Effector memory CD8-positive, alpha-beta T cell (primary cell): ENCODE results near the gene ACER3.
"Not testable (repeated sequence)": the region's sequence is repeated elsewhere in the genome, so short reads cannot be mapped to it uniquely, and the experiment has no call there.

Experiments
- ATAC-seq: fragments of 150-1000 bp; cut with Tn5 transposase; replicated peaks from 2 replicates; pipeline ENCODE4 v1.10.0; 2021; ENCODE audit warnings: mild to moderate bottlenecking, moderate library complexity
- DNase-seq, 3 experiments: peaks; one replicate each; pipeline ENCODE4 v3.0.0; 2021
- H3K27ac Mint-ChIP-seq, 2 donors: one replicate each; pipeline ENCODE4 v1.8.0; 2022; ENCODE audit warnings: mild to moderate bottlenecking in 2 of 2, mixed read lengths in 2 of 2, moderate library complexity in 2 of 2
- H3K27me3 Mint-ChIP-seq, 2 donors: one replicate each; pipeline ENCODE4 v1.8.0; 2022; ENCODE audit warnings: mixed read lengths in 2 of 2
- H3K36me3 Mint-ChIP-seq: one replicate; pipeline ENCODE4 v1.8.0; 2022; ENCODE audit warnings: mild to moderate bottlenecking, moderate library complexity, mixed read lengths; ENCODE audit not compliant: insufficient read depth
- H3K4me1 Mint-ChIP-seq, 2 donors: one replicate each; pipeline ENCODE4 v1.8.0; 2022; ENCODE audit warnings: low read depth in 2 of 2, mixed read lengths in 2 of 2
- H3K4me3 Mint-ChIP-seq, 2 donors: one replicate each; pipeline ENCODE4 v1.8.0; 2022; ENCODE audit warnings: mild to moderate bottlenecking in 2 of 2, mixed read lengths in 2 of 2, moderate library complexity in 2 of 2
- H3K9me3 Mint-ChIP-seq, 2 donors: one replicate each; pipeline ENCODE4 v1.8.0; 2022; ENCODE audit warnings: mixed read lengths in 2 of 2

The ACER3 gene

GRCh38 chr11:76827005-76827404 lies 33.7 kb upstream of the ACER3 start:
- H3K27me3 Mint-ChIP-seq, result peaks cover 13 to 26% of the 10 kb centered on the region in 2 donors
- not testable (repeated sequence) for H3K4me1 Mint-ChIP-seq, DNase-seq, ATAC-seq, H3K27ac Mint-ChIP-seq, H3K4me3 Mint-ChIP-seq, H3K36me3 Mint-ChIP-seq, H3K9me3 Mint-ChIP-seq

- Mint-ChIP-seq H3K27ac (no peak overlapping the region), H3K36me3 (no peaks in the 10 kb centered on the region), H3K4me3 (no peak overlapping the region), H3K27me3 (peaks cover 26 to 38% of the 10 kb centered on the region in 2 donors), H3K4me1 (no peaks in the 10 kb centered on the region), H3K9me3 (no peaks in the 10 kb centered on the region)
- DNase-seq (no peak), ATAC-seq (no peak)
These were observed 29.9 kb upstream of the ACER3 start for GRCh38 chr11:76830639-76831327.

- ATAC-seq, result no peak
- Mint-ChIP-seq H3K4me1 (no peaks in the 10 kb centered on the region), H3K27me3 (peaks cover 26 to 38% of the 10 kb centered on the region in 2 donors), H3K9me3 (no peaks in the 10 kb centered on the region), H3K36me3 (no peaks in the 10 kb centered on the region), H3K27ac (no peak overlapping the region), H3K4me3 (no peak overlapping the region)
- no peak for DNase-seq
These were observed 28.9 kb upstream of the ACER3 start for GRCh38 chr11:76831686-76832310.

- H3K36me3 Mint-ChIP-seq, result no peaks in the 10 kb centered on the region
- DNase-seq (no peak), ATAC-seq (no peak)
- H3K4me1 Mint-ChIP-seq, result no peaks in the 10 kb centered on the region
- H3K27me3 Mint-ChIP-seq, result peaks cover 26 to 38% of the 10 kb centered on the region in 2 donors
- H3K27ac Mint-ChIP-seq, result no peak overlapping the region
- H3K4me3 Mint-ChIP-seq, result no peak overlapping the region
- H3K9me3 Mint-ChIP-seq, result no peaks in the 10 kb centered on the region
These were observed 28.4 kb upstream of the ACER3 start for GRCh38 chr11:76832361-76832760.

- Mint-ChIP-seq H3K36me3 (no peaks in the 10 kb centered on the region), H3K9me3 (no peaks in the 10 kb centered on the region), H3K27ac (no peak overlapping the region), H3K27me3 (peaks cover 33 to 44% of the 10 kb centered on the region in 2 donors), H3K4me3 (no peak overlapping the region), H3K4me1 (no peaks in the 10 kb centered on the region)
- ATAC-seq (no peak), DNase-seq (no peak)
These were observed 26.6 kb upstream of the ACER3 start for GRCh38 chr11:76834151-76834550.

GRCh38 chr11:76835036-76835435 lies 25.7 kb upstream of the ACER3 start:
- no peak for DNase-seq
- Mint-ChIP-seq H3K27me3 (peaks cover 39 to 42% of the 10 kb centered on the region in 2 donors), H3K9me3 (no peaks in the 10 kb centered on the region), H3K4me3 (no peak overlapping the region), H3K36me3 (no peaks in the 10 kb centered on the region), H3K27ac (no peak overlapping the region), H3K4me1 (no peaks in the 10 kb centered on the region)
- ATAC-seq, result no peak

- H3K27me3 Mint-ChIP-seq, result peaks cover 32 to 36% of the 10 kb centered on the region in 2 donors
These were observed 24.6 kb upstream of the ACER3 start for GRCh38 chr11:76835928-76836612.

GRCh38 chr11:76836613-76837291 lies 24.0 kb upstream of the ACER3 start:
- Mint-ChIP-seq H3K4me1 (no peaks in the 10 kb centered on the region), H3K27ac (no peak overlapping the region), H3K27me3 (peaks cover 35 to 38% of the 10 kb centered on the region in 2 donors), H3K36me3 (no peaks in the 10 kb centered on the region), H3K4me3 (no peak overlapping the region), H3K9me3 (no peaks in the 10 kb centered on the region)
- DNase-seq (no peak), ATAC-seq (no peak)

More at GRCh38 chr11:76835928-76836612, 24.6 kb upstream of the ACER3 start:
- Mint-ChIP-seq H3K27ac (no peak overlapping the region), H3K9me3 (no peaks in the 10 kb centered on the region), H3K4me3 (no peak overlapping the region), H3K36me3 (no peaks in the 10 kb centered on the region), H3K4me1 (no peaks in the 10 kb centered on the region)
- DNase-seq, result no peak
- ATAC-seq, result no peak

GRCh38 chr11:76837696-76838677 lies 22.7 kb upstream of the ACER3 start:
- Mint-ChIP-seq H3K9me3 (no peaks in the 10 kb centered on the region), H3K27ac (no peak overlapping the region), H3K36me3 (no peaks in the 10 kb centered on the region), H3K4me3 (no peak overlapping the region), H3K27me3 (peaks cover 37 to 38% of the 10 kb centered on the region in 2 donors), H3K4me1 (no peaks in the 10 kb centered on the region)
- no peak for ATAC-seq
- no peak for DNase-seq

GRCh38 chr11:76838678-76839068 lies 22.0 kb upstream of the ACER3 start:
- H3K4me1 Mint-ChIP-seq, result no peaks in the 10 kb centered on the region
- H3K36me3 Mint-ChIP-seq, result no peaks in the 10 kb centered on the region
- no peak for DNase-seq
- H3K9me3 Mint-ChIP-seq, result no peaks in the 10 kb centered on the region
- H3K27ac Mint-ChIP-seq, result no peak overlapping the region
- no peak overlapping the region for H3K4me3 Mint-ChIP-seq
- ATAC-seq, result no peak
- H3K27me3 Mint-ChIP-seq, result peaks cover 34% of the 10 kb centered on the region in 2 donors

GRCh38 chr11:76839311-76839710 lies 21.4 kb upstream of the ACER3 start:
- Mint-ChIP-seq H3K4me1 (no peaks in the 10 kb centered on the region), H3K27ac (no peak overlapping the region), H3K4me3 (no peak overlapping the region), H3K9me3 (no peaks in the 10 kb centered on the region), H3K36me3 (no peaks in the 10 kb centered on the region), H3K27me3 (peaks cover 36 to 40% of the 10 kb centered on the region in 2 donors)
- no peak for DNase-seq
- ATAC-seq, result no peak

GRCh38 chr11:76841923-76842452 lies 18.7 kb upstream of the ACER3 start:
- Mint-ChIP-seq H3K4me3 (no peak overlapping the region), H3K27me3 (peaks cover 43 to 48% of the 10 kb centered on the region in 2 donors), H3K36me3 (no peaks in the 10 kb centered on the region), H3K27ac (no peak overlapping the region), H3K9me3 (no peaks in the 10 kb centered on the region), H3K4me1 (no peaks in the 10 kb centered on the region)
- no peak for DNase-seq
- no peak for ATAC-seq
